T-helper 2 cell (primary cell): ENCODE measurements around the gene CXCR5.

ENCODE experiments used
- DNase-seq, 5 experiments: peaks; one replicate each; pipeline versions ENCODE4 v3.0.0 to v3.0.0-alpha.2; 2012 to 2022

CXCR5 gene

DNA sequence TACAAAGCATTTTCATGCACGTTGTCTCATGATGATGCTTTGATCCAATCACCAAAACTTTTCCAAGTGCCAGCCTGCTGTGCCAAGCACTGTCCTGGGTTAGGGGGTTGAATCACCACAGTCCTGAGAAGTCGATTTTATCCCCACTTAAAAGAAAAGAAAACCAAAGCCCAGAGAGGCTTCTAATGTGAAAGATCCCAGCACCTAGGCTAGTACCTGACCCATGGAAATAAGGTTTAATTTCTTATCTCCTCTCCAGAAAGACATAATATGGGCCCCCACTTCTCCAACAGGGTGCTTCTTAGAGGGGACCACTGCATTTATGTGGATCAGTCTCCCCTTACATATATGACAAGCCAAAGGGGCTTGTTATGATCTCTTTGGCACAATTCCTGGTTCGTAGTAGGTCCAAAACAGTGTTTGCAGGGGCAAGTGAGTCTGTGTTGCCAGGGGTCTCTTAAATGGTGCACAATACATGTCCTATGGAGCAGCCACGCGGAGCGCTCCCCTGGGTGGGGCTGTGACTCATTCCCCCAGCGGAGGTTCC lies 43.9 kb downstream of the CXCR5 start:
- DNase-seq: no peak

DNA sequence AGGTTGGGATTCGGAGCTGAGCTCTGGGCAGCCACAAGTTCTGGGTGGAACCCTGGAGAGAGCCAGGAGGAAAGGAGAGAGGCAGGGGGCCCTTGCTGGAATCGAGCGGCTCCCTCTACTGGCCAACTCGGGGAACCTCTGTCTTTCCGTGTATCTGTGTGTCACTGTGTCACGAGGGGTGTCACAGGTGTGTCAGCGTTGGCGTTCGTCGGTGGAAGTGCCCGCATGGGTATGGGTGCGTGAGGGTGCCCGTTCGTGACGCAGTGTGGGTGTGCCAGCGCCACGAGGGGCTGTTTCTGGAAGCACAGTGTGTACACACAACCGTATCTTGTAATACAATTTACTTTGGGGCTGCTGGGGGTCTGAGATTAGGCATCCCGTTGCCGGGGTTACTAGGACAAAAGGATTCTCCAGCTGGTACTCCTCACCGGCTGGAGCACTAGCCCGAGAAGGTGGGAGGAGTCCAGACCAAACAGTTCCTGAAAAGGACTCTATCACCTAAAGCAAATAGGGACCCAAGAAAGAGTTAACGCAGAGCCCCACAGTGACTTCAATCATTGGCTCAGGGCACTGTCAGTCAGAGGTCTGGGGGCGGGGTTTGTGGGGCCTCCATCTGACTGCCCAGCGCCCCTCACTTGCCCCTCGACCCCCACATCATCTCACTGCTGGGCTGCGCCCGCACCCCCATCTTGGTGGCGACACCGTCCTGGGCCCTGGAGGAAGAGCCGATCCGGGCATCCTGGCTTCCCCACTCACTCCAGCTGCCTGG lies 44.6 kb downstream of the CXCR5 start:
- DNase-seq: peak; percentile 87 to 97 (median 94)

DNA sequence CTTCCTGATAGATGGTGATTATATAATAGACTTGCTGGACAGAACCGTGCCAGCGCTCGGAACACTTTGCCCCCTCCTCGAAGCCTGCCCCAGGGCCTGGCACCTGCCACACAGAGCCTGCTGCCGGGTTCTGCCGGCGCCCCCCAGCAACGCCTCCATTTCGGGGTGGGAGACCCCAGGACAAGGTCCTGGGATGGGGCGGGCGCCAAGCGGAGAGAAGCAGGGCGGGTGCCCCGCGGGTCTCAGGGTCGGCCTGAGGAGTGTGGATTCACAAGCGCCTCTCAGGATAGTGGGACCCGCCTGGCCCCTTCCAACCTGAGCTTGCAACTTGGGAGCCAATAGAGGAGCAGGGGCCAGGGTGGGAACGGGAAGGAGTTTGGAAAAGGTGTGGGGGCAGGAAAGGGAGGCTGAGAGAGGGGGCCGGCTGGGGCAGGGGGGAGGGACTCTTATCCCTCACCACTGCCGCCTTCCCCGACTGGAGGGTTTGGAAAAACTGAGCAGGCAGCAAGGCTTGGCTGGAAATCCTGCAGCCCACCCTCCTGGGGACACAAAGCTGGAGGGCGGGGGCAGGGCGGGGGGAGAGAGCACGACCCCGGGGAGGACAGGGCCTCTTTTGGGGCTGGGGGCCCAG lies 45.3 kb downstream of the CXCR5 start:
- DNase-seq: peak in 2 of 5 experiments; percentile 34 to 44

- peak; percentile 53 to 92 (median 77) for DNase-seq
These were observed 45.9 kb downstream of the CXCR5 start for GRCh38 chr11:118929501-118930093.

DNA sequence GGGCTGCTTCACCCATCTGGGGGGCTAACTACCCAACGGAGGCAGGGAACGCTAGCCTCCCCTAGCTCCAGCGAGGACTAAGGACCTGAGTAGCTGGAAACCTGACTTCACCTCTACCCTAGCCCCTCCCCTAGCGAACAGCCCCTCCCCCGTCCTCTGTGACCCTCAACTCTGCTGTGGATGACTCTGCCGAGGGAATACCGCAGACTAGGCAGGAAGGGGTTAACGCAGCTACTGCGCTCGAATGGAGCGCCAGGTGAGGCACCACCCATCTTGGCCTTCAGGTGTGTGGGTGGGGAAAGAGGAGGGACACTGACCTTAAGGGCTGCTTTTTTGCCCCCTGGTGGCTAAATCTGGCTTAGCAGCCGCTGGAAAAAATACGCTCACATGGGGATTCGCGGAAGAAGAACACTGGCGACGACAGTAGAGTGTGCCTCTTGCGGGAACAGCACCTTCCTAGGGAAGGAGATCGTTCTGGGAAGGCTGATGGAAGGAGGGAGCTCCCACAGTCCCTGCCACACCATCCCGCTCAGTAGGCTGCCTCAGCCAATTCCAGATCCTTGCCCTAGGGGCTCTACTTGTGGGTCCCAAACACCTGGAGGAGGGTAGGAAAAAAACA lies 46.5 kb downstream of the CXCR5 start:
- DNase-seq: peak; percentile 66 to 86 (median 80)

DNA sequence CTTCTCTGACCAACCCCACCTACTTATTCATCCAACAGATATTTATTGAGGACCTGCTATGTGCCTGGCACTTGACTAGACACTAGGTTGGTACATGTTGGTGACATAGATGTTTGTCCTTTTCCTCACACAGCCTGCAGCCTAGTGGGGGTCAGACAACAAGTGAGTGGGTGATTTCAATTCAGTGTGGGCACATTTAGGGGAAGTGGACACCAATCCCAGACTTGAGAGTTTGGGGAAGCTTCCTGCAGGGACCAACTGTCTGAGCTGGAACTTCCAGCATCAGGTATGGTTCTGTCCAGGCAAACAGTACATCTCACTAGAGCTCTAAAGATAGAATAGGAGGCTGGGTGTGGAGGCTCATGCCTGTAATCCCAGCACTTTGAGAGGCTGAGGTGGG lies 47.9 kb downstream of the CXCR5 start:
- no peak for DNase-seq

- DNase-seq: no peak
These were observed 49.8 kb downstream of the CXCR5 start for GRCh38 chr11:118933486-118933885.

- no peak for DNase-seq
These were observed 51.7 kb downstream of the CXCR5 start for GRCh38 chr11:118935376-118935775.

DNA sequence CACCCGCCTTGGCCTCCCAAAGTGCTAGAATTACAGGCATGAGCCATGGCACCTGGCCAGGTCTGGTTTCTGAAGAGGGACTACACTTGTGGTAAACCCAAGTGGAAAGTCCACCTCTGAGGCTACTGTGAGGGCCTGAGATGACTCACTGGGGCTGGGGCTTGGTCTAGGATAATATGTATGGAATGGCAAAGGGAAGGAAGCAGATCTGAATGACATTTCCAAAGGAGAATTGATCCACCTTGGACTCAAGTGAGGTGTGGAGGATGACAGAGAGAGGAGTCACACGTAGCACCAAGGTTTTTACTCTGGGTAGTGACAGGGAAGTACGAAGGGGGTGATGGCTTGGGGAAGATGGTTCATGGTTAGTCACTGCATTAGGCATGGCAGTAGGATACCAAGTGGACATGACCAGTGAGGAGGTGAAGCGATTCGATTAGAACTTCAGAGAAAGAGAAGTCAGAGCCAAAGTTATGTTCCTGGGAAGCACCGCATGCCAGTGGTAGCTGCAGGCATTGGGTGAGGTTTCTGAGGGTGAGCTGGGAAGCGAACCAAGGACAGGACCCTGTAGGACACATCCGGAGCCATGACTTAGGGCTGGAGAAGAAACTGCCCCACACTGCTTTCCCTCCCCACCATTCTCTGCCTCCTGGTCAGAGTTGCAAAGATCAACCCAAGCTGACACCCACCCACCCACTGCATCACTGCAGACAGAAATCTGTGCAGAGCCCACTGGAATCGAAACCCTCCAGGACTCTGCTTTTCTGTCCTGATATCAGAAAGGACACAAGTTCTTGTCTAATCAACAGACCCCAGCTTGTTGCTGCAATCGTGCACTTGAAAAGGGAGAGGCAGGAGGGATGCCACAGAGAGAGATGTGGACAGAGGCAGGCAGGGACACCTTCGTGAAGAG lies 55.1 kb downstream of the CXCR5 start:
- DNase-seq: no peak

DNA sequence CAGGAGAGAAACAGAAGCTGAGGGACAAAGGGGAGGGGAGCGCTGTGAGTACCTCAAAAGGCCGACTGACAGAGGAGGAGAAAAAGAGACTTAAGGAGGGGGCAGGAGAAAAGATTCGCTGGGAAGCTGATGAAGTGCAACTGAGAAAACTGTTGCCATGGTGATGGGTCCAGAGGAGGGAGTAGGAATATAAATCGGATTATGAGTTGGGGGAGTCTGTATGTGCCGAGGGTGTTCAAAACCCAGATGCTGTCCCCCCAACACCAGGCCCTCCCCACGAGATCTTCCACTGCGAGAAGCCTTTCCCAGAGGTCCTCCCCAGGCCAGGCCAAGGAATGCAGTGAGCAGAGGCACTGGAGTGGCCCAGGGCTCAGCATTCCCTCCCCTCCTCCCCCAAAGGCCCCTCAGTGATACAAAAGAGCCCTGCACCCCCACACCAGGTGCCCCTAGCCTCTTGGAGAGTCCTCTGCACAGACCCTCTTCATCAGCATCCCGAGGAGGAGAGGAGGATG lies 55.8 kb downstream of the CXCR5 start:
- DNase-seq: no peak

- peak in 2 of 5 experiments; percentile 27 to 67 for DNase-seq
These were observed 56.4 kb downstream of the CXCR5 start for GRCh38 chr11:118939953-118940598.

GRCh38 chr11:118947091-118947490 lies 63.4 kb downstream of the CXCR5 start:
- DNase-seq: no peak
